H1 (cell line): ENCODE measurements around the gene MRGPRX4. TPM values are rescaled to one million over a fixed set of nuclear protein-coding genes. Genes with fewer than 3 reads are reported as not detected.

ENCODE experiments used
- CTCF ChIA-PET: fragments of 300-600 bp; sonication (Branson Sonifier 250); formaldehyde crosslinking; loops from one replicate; lab custom pipeline; 2021; ENCODE audit not compliant: partially characterized antibody; lab: Charles Lee
- POLR2A ChIA-PET: fragments of 300-600 bp; sonication (Branson Sonifier 250); formaldehyde crosslinking; loops from one replicate; lab custom pipeline; 2021; ENCODE audit warnings: inconsistent platforms; ENCODE audit not compliant: partially characterized antibody; lab: Charles Lee
- DNase-seq, 2 experiments: peaks; one replicate each; pipeline versions ENCODE4 v3.0.0 to v3.0.0-alpha.2; 2010 to 2022; ENCODE audit warnings: low spot score in 2 of 2, low read depth in 1 of 2, mixed read lengths in 1 of 2
- FAIRE-seq: peaks from 2 replicates; lab custom pipeline; 2011; peaks lifted over from hg19 to GRCh38; lab: Jason Lieb, UNC
- H2AFZ ChIP-seq: 2 replicates; pipeline ENCODE4 v1.8.1; 2012; ENCODE audit warnings: low read length, inconsistent platforms
- H2AK5ac ChIP-seq: 2 replicates; pipeline ENCODE4 v1.6.1; 2013; ENCODE audit warnings: low read depth, low read length
- H2BK120ac ChIP-seq: replicated peaks from 2 replicates; pipeline ENCODE3; 2013; ENCODE audit warnings: low read depth, low read length, inconsistent platforms
- H2BK12ac ChIP-seq: 2 replicates; pipeline ENCODE4 v1.6.1; 2013; ENCODE audit warnings: low read depth, low read length
- H2BK15ac ChIP-seq: 2 replicates; pipeline ENCODE4 v1.6.1; 2013; ENCODE audit warnings: low read length
- H2BK20ac ChIP-seq: 2 replicates; pipeline ENCODE4 v1.6.1; 2013; ENCODE audit warnings: low read length
- H2BK5ac ChIP-seq: 2 replicates; pipeline ENCODE4 v1.6.1; 2013; ENCODE audit warnings: low read depth, low read length
- H3K14ac ChIP-seq: 2 replicates; pipeline ENCODE4 v1.6.1; 2013; ENCODE audit warnings: inconsistent platforms; ENCODE audit not compliant: insufficient read length
- H3K18ac ChIP-seq: 2 replicates; pipeline ENCODE4 v1.6.1; 2013; ENCODE audit warnings: low read length; ENCODE audit errors: extremely low read depth
- H3K23ac ChIP-seq: 2 replicates; pipeline ENCODE4 v1.6.1; 2013; ENCODE audit warnings: inconsistent platforms; ENCODE audit not compliant: insufficient read length
- H3K23me2 ChIP-seq: 2 replicates; pipeline ENCODE4 v1.6.1; 2013; ENCODE audit warnings: low read depth, low read length
- H3K27ac ChIP-seq: 2 replicates; pipeline ENCODE4 v1.6.1; 2011; ENCODE audit warnings: low read depth, low read length, inconsistent platforms
- H3K27me3 ChIP-seq, 4 experiments: replicated peaks in 1 of 4; 1 replicate in 1 of 4; 2 replicates in 3 of 4; pipeline versions ENCODE4 v1.6.1 to v1.8.1; 2011 to 2013; ENCODE audit warnings: low read length in 3 of 4, mild to moderate bottlenecking in 3 of 4, inconsistent platforms in 2 of 4, mixed read lengths in 2 of 4, moderate library complexity in 1 of 4; ENCODE audit not compliant: control insufficient read depth in 3 of 4, insufficient read depth in 3 of 4; ENCODE audit errors: extremely low read depth in 1 of 4
- H3K36me3 ChIP-seq, 4 experiments: 2 replicates each; pipeline versions ENCODE4 v1.6.1 to v1.8.1; 2011 to 2013; ENCODE audit warnings: mild to moderate bottlenecking in 4 of 4, low read length in 3 of 4, moderate library complexity in 2 of 4, control low read depth in 1 of 4, inconsistent platforms in 1 of 4; ENCODE audit not compliant: insufficient read depth in 4 of 4, control insufficient read depth in 2 of 4
- H3K4ac ChIP-seq: replicated peaks from 2 replicates; pipeline ENCODE3; 2013; ENCODE audit warnings: low read length, low read depth, mixed read lengths, inconsistent platforms; ENCODE audit not compliant: insufficient read length
- H3K4me1 ChIP-seq, 4 experiments: replicated peaks in 1 of 4; 1 replicate in 1 of 4; 2 replicates in 3 of 4; pipeline versions ENCODE4 v1.6.1 to v1.8.1; 2011 to 2013; ENCODE audit warnings: low read length in 3 of 4, inconsistent platforms in 2 of 4, mixed read lengths in 1 of 4; ENCODE audit not compliant: insufficient read depth in 4 of 4, control insufficient read depth in 3 of 4
- H3K4me2 ChIP-seq, 2 experiments: 2 replicates each; pipeline versions ENCODE4 v1.6.1 to v1.8.1; 2011 to 2013; ENCODE audit warnings: low read depth in 2 of 2, low read length in 2 of 2, control low read depth in 1 of 2, inconsistent platforms in 1 of 2, mild to moderate bottlenecking in 1 of 2; ENCODE audit not compliant: insufficient read depth in 1 of 2
- H3K4me3 ChIP-seq, 4 experiments: fragments of 200-600, 300-600 bp in 1 of 4; sonication (generic), shearing (Covaris generic), sonication (Bioruptor Twin) in 1 of 4; 2 replicates each; pipeline versions ENCODE4 v1.5.1 to v1.8.1; 2011 to 2016; ENCODE audit warnings: low read length in 4 of 4, low read depth in 3 of 4, control low read depth in 2 of 4, inconsistent platforms in 2 of 4, mild to moderate bottlenecking in 2 of 4, mixed read lengths in 1 of 4, moderate library complexity in 1 of 4; ENCODE audit not compliant: insufficient read depth in 2 of 4; ENCODE audit errors: extremely low read depth in 1 of 4
- H3K56ac ChIP-seq: replicated peaks from 2 replicates; pipeline ENCODE3; 2013; ENCODE audit warnings: low read depth, mild to moderate bottlenecking, mixed read lengths, low read length, inconsistent platforms; ENCODE audit not compliant: insufficient read length
- H3K79me1 ChIP-seq: 2 replicates; pipeline ENCODE4 v1.6.1; 2013; ENCODE audit warnings: low read depth, low read length, control low read depth
- H3K79me2 ChIP-seq, 2 experiments: 2 replicates each; pipeline versions ENCODE4 v1.6.1 to v1.8.1; 2012 to 2013; ENCODE audit warnings: low read length in 2 of 2, mild to moderate bottlenecking in 2 of 2, inconsistent platforms in 1 of 2; ENCODE audit not compliant: insufficient read depth in 2 of 2, control insufficient read depth in 1 of 2
- H3K9ac ChIP-seq, 4 experiments: replicated peaks in 1 of 4; 1 replicate in 1 of 4; 2 replicates in 3 of 4; pipeline versions ENCODE4 v1.6.1 to v1.8.1; 2011 to 2013; ENCODE audit warnings: low read depth in 3 of 4, low read length in 3 of 4, control low read depth in 2 of 4, mild to moderate bottlenecking in 2 of 4, moderate library complexity in 2 of 4, inconsistent platforms in 1 of 4; ENCODE audit errors: extremely low read depth in 1 of 4
- H3K9me3 ChIP-seq, 2 experiments: 2 replicates each; pipeline versions ENCODE4 v1.6.1 to v1.8.1; 2012 to 2013; ENCODE audit warnings: mild to moderate bottlenecking in 2 of 2, moderate library complexity in 2 of 2, control low read depth in 1 of 2, inconsistent platforms in 1 of 2, low read depth in 1 of 2, low read length in 1 of 2, mixed read lengths in 1 of 2; ENCODE audit not compliant: insufficient read depth in 2 of 2
- H4K20me1 ChIP-seq, 2 experiments: replicated peaks in 1 of 2; 2 replicates each; pipeline versions ENCODE3 to v1.8.1; 2011 to 2013; ENCODE audit warnings: inconsistent platforms in 2 of 2, low read length in 2 of 2, mild to moderate bottlenecking in 1 of 2; ENCODE audit not compliant: insufficient read depth in 2 of 2, control insufficient read depth in 1 of 2
- H4K5ac ChIP-seq: 2 replicates; pipeline ENCODE4 v1.6.1; 2013; ENCODE audit warnings: low read length, low read depth, mixed read lengths, inconsistent platforms; ENCODE audit not compliant: insufficient read length
- H4K8ac ChIP-seq: 2 replicates; pipeline ENCODE4 v1.8.0; 2013; ENCODE audit warnings: mild to moderate bottlenecking, moderate library complexity, low read length, inconsistent platforms; ENCODE audit not compliant: insufficient read depth; ENCODE audit errors: extremely low read depth
- H4K91ac ChIP-seq: replicated peaks from 2 replicates; pipeline ENCODE3; 2013; ENCODE audit warnings: low read length, mixed read lengths, inconsistent platforms; ENCODE audit not compliant: insufficient read length
- BRCA1 ChIP-seq: IDR thresholded peaks from 2 replicates; pipeline ENCODE4 v1.6.1; 2012; ENCODE audit warnings: low read depth, low read length, improper control_type of control experiment
- NRF1 ChIP-seq: IDR thresholded peaks from 2 replicates; pipeline ENCODE4 v1.6.1; 2011; ENCODE audit warnings: mild to moderate bottlenecking, low read depth, low read length, improper control_type of control experiment
- TAF7 ChIP-seq: optimal IDR thresholded peaks from 2 replicates; pipeline ENCODE3; 2011; ENCODE audit warnings: low read depth, mild to moderate bottlenecking, inconsistent platforms, low read length, moderate library complexity, borderline replicate concordance
- TCF12 ChIP-seq: IDR thresholded peaks from 2 replicates; pipeline ENCODE4 v1.6.1; 2011; ENCODE audit warnings: low read depth, mild to moderate bottlenecking, low read length
- YY1 ChIP-seq: IDR thresholded peaks from 2 replicates; pipeline ENCODE4 v1.6.1; 2011; ENCODE audit warnings: low read depth, mild to moderate bottlenecking, low read length
- ZNF274 ChIP-seq: IDR thresholded peaks from 2 replicates; pipeline ENCODE4 v1.7.0; 2012; ENCODE audit warnings: low read length, borderline replicate concordance; ENCODE audit errors: extremely low read depth
- polyA plus RNA-seq, 7 experiments: library from polyadenylated mRNA; depleted of rRNA in 3 of 7; stranded (reverse) in 5 of 7; unstranded in 2 of 7; fragments of >200 nt in 5 of 7; fragments of 200-250 nt in 2 of 7; gene quantifications; 1 replicate in 5 of 7; 2 replicates in 1 of 7; 4 replicates in 1 of 7; pipeline versions ENCODE4 v1.2.1 to v1.2.3, GENCODE V29; 2011 to 2013; ENCODE audit warnings: missing spikeins in 2 of 7, mixed read lengths in 2 of 7
- total RNA-seq: library from RNA; stranded (reverse); fragmentation: NEBNext Ultra II Directional; extraction: Animal tissue kit (Norgen Biotek cat#: 25700); gene quantifications from 2 replicates; pipeline ENCODE4 v1.2.1, GENCODE V29; 2021
- TF ChIP-seq, protein P1 (sequence below): IDR thresholded peaks from 2 replicates; pipeline ENCODE4 v1.6.1; 2011; ENCODE audit warnings: low read length, improper control_type of control experiment

The MRGPRX4 gene
- total and polyA plus RNA-seq, 2 of the 8 experiments (the other 6 are each of a cell fraction or from before 2014, with no cell fraction given) = not detected

DNA sequence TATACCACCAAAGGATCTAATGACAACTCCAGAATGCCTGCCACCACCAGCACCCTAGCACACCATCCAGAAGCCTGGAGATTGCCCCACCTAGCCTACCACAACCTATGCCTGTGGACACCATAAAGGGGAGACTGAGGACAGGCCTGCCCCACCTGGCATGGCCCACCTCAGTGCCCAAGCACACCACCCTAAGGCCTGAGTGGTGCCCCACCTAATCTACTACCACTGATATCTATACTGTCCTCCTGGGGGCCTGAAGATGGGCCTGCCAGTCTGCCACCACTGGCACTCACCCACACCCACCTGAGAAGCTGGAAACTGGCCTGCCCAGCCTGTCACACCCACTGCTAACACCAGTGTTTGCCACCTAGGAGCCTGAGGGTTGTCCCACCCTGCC lies 32.1 kb downstream of the MRGPRX4 start:
- no peaks in the 10 kb centered on the region for H3K79me2 ChIP-seq
- H4K91ac ChIP-seq = no peak overlapping the region
- H3K27ac ChIP-seq = no peak overlapping the region
- H2BK15ac ChIP-seq = no peak overlapping the region
- no peaks in the 10 kb centered on the region for H3K23me2 ChIP-seq
- no peak overlapping the region for H3K9ac ChIP-seq
- H3K56ac ChIP-seq = no peak overlapping the region
- H3K79me1 ChIP-seq = no peaks in the 10 kb centered on the region
- no peaks in the 10 kb centered on the region for H3K27me3 ChIP-seq
- H3K9me3 ChIP-seq = no peaks in the 10 kb centered on the region
- no peak overlapping the region for H2AK5ac ChIP-seq
- no peak overlapping the region for H3K18ac ChIP-seq
- no peak overlapping the region for H3K4ac ChIP-seq
- no peak overlapping the region for H2BK12ac ChIP-seq
- H3K4me1 ChIP-seq = no peaks in the 10 kb centered on the region
- no peak overlapping the region for H4K8ac ChIP-seq
- H2AFZ ChIP-seq = no peak overlapping the region
- H2BK20ac ChIP-seq = no peak overlapping the region
- DNase-seq (no peak), FAIRE-seq (no peak)
- no peaks in the 10 kb centered on the region for H3K36me3 ChIP-seq
- ChIA-PET POLR2A (no interaction called here), CTCF (interaction anchor here (0.9 to 2.7 kb wide), 20 partner anchors 10 to 447 kb away, joined by 3 to 55 read pairs (median 8); partner anchors contain the start of genes MRGPRX4 and SAA1)
- no peak overlapping the region for H3K23ac ChIP-seq
- no peak overlapping the region for H2BK5ac ChIP-seq
- H2BK120ac ChIP-seq = no peak overlapping the region
- no peak overlapping the region for H3K4me2 ChIP-seq
- no peak overlapping the region for H3K4me3 ChIP-seq
- no peak overlapping the region for H4K5ac ChIP-seq
- no peak overlapping the region for H3K14ac ChIP-seq
- H4K20me1 ChIP-seq = no peaks in the 10 kb centered on the region
- no peak for TF ChIP-seq NRF1
- TF ChIP-seq, protein P1, sequence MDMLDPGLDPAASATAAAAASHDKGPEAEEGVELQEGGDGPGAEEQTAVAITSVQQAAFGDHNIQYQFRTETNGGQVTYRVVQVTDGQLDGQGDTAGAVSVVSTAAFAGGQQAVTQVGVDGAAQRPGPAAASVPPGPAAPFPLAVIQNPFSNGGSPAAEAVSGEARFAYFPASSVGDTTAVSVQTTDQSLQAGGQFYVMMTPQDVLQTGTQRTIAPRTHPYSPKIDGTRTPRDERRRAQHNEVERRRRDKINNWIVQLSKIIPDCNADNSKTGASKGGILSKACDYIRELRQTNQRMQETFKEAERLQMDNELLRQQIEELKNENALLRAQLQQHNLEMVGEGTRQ = no peak
- no peak for TF ChIP-seq BRCA1
- TF ChIP-seq TAF7 = no peak
- TF ChIP-seq TCF12 = no peak
- TF ChIP-seq ZNF274 = no peak
- TF ChIP-seq YY1 = no peak
